HG02970 (cell line): ENCODE data around the gene MTMR4.
A peak's percentile ranks its signal among the peaks of the same experiment; 100 is the strongest.
"Not testable (repeated sequence)": the region's sequence is repeated elsewhere in the genome, so short reads cannot be mapped to it uniquely, and the experiment has no call there.

ENCODE experiments used
- ATAC-seq: cut with Tn5 transposase; IDR thresholded peaks from one replicate; pipeline ENCODE4 v1.9.1; 2021; ENCODE audit warnings: mild to moderate bottlenecking, moderate library complexity, moderate number of reproducible peaks; ENCODE audit not compliant: unreplicated experiment, low FRiP score

The MTMR4 gene

DNA sequence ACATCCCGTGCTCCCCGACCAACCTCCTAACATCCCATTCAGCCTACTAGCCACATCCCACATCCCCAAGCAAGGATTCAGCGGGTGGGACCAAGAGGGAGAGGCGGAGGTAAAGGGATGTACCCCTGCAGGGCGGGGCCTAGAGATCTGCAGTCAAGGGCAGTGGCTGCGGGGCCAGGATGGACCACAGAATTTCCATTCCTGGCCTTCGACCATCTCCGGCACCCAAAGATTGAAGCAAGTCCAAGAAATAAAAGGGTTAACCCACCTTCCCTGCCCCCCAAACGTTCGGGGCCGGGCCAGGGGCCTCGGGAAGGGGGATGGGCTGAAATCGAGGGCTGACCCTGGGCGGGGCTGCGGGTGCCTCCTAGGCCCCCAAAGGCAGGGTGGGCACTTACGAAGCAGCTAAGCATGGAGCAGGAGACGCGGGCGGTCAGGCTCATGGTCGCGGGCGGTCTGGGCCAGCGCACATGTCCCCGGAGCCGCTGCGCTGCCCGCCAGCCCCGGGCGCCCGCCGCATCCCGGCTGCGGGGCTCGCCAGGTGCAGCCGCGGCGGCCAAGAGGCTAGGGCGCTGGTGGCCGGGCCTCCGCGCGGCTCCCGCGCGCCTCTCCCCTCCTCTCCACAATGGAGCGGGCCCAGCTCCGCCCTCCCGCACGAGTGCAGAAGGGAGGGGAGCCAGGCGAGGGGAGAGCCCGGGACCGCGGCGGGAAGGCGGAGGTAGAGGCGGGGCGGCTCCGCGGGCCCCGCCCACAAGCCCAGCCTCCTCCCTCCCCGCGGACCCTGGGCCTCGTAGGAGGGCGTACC is at the start of gene MTMR4:
MTMR4 (minus strand) TSS at position 674 of the 805 bp plus-strand sequence; CDS start at position 443, 231 bp downstream.
- no peak for ATAC-seq

DNA sequence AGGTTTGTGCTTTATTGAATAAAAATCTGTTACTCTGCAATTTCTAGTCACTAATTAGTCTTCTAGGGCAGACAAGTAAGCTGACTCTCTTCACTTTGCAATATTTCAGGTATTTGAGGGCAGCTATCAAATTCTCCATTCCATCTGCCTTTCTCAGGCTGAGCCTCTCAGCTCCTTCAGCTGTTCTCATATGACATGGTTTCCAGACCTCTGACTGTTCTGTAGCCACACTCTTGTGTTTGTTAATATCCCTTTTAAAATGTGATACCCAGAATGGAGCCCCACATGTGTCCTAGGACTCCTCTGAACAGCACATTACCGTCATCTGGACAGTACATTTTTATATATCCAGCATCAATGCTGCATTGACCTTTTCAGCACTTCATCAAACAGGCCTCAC is 46.1 kb upstream of the MTMR4 start:
- no peak for ATAC-seq

DNA sequence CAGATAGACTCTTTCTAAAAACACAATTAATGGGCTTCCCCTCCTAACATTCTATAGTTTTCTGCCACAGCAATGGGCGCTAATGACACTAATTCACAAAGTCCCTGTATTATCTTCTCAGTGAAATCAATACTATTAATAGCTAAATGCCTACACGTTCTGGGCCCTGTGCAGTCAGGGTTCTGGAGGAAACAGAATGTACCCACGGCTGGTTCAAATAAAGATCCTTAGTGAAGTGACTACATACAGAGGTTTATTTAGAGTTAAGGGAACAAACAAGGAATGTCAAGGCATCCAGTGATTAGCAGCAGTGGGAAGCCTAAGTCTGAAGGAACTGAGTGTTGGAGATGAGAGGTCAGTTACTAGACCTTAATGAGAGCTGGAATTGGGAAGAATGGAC is 43.5 kb upstream of the MTMR4 start:
- ATAC-seq = no peak

DNA sequence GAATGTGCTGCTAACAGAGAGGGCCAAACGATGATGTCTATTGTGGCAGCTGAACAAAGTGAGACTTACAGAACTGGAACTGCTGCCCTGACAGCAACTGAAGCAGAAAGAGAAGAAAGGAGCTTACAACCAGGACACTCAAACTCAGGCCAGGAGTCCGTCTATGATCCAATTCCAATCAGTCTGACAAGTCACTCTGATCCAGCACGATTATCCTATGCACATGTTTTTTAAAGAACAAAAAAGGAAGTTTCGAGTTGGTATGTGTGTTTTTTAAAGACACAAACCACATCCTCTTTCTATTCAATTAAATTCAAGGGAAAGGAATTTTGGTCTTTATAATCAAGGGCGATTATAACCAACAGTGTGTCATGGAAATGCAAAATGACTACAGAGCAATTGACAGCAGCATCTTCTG is 42.4 kb upstream of the MTMR4 start:
- no peak for ATAC-seq

DNA sequence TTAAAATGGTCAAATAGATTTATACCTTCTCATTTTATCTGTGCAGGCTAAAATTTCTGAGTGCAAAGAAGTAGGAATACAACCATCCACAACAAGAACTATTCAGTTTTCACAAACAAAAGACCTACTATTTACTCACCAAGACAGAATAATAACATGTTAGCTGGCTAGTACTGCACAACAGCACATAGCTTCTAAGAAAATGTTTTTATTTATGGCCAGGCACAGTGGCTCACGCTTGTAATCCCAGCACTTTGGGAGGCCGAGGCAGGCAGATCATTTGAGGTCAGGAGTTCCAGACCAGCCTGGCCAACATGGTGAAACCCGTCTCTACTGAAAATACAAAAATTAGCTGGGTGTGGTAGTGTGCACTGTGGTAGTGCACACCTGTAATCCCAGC is 40.7 kb upstream of the MTMR4 start:
- ATAC-seq = not testable (repeated sequence)

DNA sequence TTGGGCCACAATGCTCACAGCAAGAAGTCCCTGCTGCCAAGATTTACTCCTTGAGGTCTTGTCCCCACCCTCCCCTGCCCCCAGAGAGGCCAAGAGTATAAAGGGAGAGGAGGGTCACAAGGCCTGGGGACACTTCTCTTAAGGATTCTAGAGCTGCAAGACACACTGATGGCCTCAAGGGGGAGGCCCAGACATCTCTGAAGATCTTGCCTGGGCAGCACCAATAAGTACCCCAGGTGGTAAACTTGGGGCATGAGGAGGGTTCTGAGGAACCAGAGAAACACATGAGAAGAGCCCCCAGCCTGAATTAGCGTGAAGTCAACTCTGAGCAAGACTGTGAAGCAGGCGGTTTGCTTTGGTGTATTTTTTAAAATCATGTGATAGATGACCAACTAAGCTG is 26.8 kb upstream of the MTMR4 start:
- ATAC-seq = no peak

DNA sequence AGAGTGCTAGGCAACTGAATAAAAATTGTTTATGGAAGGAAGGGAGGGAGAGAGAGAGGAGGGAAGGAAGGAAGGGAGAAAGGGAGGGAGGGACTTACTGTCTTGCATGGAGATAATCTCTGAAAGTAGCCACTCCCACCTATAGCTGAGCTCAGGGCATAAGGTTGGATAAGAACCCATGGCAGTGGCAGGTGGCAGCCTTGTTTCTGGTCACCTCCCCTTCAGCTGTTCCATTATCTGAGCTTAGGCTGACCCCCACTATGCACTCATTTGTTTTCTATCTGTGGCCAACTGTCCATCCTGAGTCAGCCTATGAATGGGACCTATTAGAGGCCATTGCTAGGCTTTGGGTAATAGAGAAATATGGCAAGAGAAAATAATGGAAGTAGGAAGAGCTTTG is 25.3 kb upstream of the MTMR4 start:
- no peak for ATAC-seq

DNA sequence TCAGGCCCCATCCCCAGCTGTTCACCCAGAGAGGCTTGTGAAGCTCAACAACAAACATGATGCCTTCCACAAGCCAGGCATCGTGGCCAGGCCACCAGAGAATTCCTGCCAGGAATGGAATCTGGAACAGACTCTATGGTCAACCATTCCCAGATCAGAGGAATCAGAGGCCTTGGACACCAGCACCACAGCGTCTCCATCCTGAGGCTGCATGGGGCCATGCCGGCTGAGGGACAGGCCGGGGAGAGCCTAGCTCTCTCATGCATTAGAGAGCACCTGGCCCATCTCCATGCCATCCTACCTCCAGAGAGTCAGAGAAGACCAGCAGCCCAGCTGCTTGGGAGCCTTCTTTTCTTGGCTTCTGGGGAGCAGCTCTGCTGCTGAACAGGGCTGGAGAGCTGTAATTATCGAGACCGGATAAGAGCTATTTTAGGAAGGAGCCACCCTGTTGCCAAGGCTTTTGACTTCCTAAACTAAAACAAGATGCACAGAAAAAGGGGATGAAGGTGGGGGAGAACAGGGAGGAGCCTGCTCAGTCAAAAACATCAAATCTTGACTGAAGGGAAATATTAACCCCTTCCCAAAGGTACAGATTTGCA is 24.5 kb upstream of the MTMR4 start:
- ATAC-seq = no peak

DNA sequence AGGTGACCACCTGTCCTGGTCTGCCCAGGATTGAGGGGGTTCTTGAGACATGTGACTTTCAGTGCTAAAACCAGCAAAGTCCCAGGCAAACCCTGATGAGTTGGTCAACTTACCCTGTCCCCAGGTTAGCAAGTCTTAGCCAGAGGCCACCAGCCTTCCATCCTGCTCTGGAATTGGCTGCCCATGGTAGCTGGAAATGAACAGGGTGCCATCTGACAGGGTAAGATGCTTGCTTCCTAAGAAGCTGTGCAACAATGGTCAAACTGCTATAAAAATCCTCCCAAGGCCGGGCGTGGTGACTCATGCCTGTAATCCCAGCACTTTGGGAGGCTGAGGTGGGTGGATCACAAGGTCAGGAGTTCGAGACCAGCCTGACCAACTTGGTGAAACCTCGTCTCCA is 22.8 kb upstream of the MTMR4 start:
- no peak for ATAC-seq

DNA sequence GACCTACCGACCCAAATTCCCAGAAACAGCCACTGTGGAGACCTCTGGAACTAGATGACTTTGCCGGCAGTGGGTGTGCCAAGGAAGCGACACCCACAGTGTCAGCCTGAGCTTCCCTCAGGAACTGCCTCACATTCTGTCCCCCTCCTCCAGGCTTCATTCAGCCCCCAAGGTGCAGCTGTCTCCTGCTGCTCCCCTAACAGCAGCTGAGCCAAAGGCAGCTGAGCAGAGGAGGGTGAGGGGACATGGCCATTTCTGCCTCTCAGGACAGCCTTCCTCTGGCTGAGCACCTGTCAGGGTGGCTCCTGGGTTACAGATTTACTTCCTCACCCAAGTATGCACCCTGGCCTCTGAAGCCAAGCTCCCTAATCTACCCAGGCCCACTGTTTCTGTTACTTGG is 22.1 kb upstream of the MTMR4 start:
- ATAC-seq = no peak

DNA sequence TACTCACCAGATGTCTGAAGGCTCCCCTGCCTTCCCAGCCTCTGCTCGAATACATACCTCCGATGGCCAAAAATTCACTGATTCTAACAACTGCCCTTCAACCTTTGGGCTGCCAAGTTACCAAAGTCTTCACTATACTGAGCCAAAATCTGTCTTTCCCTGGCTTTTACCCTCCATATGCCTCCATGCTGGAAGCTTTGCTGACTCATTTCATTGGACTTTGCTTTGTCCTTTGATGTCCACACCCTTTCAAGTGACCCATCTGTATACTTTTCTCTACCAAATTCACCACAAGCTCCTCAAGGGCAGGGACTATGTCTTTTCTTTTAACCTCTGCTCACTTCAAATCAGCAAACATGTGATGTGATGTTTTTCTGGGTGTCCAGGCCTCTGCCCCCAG is 21.0 kb upstream of the MTMR4 start:
- no peak for ATAC-seq

DNA sequence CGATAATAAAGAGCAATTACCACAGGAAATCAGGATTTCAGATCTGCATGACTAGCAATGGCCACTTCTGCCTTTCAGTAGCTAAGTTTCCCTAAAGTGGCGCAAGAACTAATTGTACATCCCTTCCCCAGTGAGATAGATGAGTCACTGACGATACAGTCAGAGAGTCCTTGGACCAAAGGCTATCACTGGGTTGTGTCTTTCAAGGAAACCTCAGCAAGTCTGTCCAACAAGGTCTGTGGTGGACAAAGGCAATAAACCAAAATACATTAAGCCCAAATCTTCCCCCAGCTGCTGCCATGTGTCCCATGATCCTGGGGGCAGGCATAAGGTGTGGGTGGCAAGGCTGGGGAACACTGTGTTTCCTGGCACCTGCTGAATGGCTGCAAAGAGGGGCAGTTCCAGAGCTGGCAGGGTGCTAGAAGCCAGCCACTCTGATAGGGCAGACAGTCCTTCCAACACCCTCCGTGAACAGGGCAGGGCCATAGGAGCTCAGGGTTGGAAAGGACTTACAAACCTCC is 20.5 kb upstream of the MTMR4 start:
- ATAC-seq = no peak

DNA sequence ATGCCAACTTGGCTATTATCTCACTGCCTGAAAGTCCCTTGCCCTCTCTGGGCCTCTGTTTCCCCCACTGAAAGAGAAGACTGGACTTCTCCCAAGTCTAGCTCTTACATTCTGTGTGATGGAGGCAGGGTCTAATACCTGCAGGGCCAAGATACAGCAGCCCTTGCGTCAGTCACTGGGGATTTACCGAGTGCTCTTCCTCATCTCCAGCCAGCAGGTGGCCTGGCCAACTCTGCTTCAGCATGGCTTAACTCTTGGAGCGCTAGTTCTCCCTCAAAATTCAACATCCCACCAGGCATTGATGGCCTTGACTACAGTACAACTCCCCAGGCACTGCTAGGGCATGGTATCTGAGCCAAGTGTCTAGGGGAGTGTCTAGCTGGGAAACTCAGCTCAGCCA is 19.9 kb upstream of the MTMR4 start:
- ATAC-seq = no peak

DNA sequence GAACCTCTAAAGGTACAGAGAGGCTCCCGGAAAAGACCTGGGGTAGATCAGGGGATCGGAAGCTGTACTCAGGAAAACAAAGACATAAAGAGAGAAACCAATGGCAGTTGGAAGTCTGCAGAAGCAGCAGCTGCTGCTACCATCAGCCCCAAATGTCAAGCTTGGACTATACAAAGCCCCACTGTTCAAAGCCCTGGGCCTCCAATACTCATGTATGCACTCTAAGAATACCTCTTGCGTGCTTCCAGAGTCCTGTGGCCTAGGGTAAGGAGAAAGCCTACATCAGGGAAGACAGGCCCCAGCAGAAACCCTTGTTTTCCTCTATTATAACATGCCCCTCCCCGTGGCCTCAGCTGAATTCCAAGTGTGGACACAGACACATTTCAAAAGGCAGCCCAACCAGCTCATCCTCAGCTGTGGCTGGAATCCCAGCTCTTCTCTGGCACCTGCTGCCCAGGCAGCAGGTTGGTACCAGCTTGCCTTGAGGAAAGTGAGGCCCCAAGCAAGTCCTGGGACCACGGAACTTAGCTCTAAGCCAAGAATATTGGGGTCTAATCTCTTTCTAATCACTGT is 19.3 kb upstream of the MTMR4 start:
- ATAC-seq = no peak

DNA sequence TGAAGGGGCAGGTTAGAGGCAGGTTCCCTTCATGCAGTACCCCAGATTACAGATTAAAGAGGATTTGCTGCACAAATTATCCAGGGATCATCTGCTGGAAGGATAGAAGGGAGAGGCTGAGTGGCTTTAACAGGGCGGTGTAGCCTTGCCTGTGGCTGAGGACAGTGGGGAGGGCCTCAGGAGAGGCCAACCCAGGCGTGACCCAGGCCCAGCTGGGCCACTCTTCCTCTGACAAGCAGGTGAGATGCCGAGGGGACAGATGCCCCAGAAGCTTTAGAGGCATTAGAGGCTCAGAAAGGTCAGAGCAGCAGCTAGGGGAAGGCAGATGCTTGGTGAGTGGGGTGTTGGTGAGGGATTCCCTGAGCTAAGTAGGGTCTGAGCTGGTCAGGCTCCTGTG is 18.1 kb upstream of the MTMR4 start:
- no peak for ATAC-seq

DNA sequence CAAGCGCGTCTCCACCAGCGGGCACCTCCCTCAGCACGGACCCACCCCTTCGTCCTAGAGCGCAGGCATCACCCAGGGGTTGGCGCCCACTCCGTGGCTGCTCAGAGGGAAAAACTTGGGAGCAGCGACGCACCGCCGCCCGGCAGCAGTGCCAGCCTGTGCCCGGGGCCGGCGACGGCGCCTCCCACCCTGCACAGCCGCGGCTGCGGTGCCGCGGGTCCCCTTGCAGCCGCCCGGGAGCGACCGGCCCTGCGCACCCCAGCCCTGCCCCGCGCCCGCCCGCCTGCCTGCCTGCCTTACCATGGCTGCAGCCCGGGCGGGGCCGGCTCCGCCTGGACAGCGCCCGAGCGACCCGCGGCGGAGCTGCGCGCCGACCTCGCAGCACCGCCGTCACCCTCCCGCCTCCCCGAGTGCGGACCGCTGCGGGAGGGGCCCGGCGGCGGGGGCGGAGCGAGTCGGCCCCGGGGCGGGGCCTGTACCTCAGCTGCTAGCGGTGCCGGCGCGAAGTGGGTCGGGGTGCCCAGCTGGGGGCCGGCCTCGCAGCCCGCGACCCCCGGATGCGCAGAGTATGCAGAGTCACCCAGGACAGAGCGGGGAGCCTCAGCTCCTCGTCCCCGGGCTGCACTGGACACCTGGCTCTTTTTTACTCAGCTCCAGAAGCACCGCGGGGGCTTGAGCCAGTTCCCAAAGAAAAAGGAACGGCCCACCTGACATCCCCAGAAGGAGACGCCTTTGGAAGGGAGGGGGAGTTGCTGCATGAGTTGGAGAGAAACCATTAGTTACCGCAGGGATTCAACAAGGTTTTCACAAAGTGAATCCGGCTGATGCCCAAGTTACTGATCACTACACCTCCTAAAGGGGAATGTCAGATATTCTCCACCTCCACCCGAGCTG is 17.5 kb upstream of the MTMR4 start:
- ATAC-seq = peak; percentile 62

DNA sequence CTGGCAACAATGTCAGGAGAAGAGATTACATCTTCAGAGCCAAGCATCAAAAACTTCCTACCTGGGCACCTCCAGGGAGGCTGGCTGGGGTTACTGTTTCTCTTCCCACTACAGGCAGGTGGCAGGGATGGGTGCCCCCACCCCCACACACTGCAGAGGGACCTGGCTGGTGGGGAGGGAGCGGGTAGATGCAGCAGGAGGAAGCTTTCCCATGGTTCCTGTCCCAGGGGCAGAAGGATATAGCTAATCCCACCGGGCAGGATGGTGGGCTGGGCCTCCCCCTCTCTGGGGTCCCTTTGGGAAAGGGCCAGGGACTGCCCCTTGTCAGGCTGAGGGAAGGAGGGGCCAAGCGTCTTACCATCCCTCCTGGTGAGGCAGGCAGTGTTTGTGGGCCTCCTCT is 16.7 kb upstream of the MTMR4 start:
- ATAC-seq = no peak

DNA sequence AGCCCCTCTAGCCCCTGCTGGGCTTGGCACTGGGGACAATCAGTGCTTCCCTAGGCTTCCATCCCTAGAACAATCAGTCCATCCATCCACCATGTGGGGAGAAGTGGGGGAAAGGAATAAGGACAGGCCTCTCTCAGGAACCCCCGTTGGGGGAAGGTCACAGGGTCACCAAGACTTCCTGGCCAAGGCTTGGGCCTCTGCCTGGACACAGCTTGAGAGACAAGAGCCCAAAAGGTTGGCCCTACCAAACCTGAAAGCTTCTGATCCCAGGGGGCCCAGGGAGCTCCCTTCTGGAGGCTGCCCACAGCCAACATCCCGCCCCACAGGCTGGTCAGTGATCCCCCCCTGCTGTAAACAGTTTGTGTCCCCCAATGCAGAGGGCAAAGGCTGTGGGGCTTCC is 16.2 kb upstream of the MTMR4 start:
- ATAC-seq = no peak

DNA sequence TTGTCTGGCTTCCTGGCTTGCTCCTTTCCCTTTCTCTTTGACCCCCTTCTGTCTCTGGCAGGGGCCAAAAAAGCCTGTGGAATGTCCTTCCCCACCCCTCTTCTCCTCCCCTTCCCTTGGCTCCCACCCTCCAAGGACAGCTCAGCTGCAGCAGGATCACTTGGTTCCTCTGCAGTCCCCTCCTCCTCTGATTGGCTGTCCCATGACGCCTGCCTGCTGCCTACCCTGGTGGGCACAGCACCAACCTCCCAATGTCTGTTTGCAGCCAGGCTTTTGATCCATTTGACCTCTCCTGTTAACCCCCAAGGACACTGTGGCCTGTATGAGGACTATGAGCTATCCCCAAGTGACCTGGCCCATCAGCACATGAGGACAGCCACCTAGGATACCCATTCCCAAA is 14.8 kb upstream of the MTMR4 start:
- no peak for ATAC-seq

DNA sequence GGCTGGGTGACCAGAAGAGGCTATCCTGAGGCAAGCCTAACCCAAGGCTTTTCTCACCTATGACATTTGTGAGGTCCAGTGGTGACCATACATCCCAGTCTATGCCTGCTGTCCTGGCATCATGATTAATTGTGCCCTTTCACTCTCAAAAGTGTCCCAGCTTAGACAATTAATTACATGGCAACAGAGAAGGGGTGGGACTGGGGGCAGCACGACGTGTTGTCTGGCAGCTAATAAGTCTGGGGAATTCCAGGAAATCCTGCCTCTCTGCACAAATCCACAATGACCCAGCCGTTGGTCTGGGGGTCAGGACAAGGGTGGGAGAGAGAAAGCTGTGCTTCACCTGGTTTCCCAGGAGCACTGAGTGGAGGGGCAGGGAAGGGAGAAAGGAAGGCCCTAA is 14.0 kb upstream of the MTMR4 start:
- no peak for ATAC-seq

DNA sequence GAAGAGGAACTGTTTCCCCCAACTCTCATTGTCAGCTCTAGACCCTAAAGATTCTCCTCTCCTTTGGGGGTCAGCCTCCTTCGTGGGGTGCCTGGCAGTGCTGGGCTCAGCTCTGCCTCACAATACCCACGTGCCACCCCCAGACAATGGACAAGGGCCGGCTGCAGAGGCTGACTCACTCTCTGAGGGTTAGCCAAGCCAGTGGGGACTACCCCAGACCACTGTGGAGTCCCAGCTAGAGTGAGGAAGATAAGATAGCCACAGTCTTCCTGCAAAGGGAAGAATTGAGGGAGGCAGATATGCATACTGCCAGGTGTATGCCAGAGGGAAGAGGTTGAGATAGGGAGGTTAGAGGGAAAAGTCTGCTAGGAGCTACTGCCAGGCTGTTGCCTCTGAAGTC is 13.5 kb upstream of the MTMR4 start:
- no peak for ATAC-seq
